K562 (cell line): ENCODE results near the gene TEDDM1. TPM values are rescaled to one million over a fixed set of nuclear protein-coding genes. Genes with fewer than 3 reads are reported as not detected.

Source experiments
- ATAC-seq: fragments of 200-7000 bp; cut with Tn5 transposase; 3 replicates; pipeline ENCODE4 v1.9.1; 2020; ENCODE audit warnings: moderate library complexity
- BruUV-seq: library from RNA; stranded (reverse); fragments of 400-500 nt; replicated peaks from 2 replicates; lab custom pipeline; 2021; lab: Mats Ljungman, UMichigan
- CTCF ChIA-PET: fragments of 300-600 bp; formaldehyde crosslinking; extraction: SDS; loops from one replicate; lab custom pipeline; 2021; ENCODE audit warnings: low intra/inter-chr PET ratio; lab: Yijun Ruan, JAX
- POLR2A ChIA-PET: fragments of 300-600, 350-650 bp; sonication (Branson Sonifier 250); formaldehyde crosslinking; extraction: SDS; loops from one replicate; lab custom pipeline; 2021; ENCODE audit warnings: antibody characterized with exemption, inconsistent platforms; lab: Yijun Ruan, JAX
- DNase-seq, 4 experiments: peaks; one replicate each; pipeline versions ENCODE4 v3.0.0 to v3.0.0-alpha.2; 2011 to 2018; ENCODE audit warnings: low spot score in 3 of 4, mixed read lengths in 3 of 4; ENCODE audit errors: extremely low read depth in 1 of 4
- FAIRE-seq: peaks from 2 replicates; lab custom pipeline; 2011; peaks lifted over from hg19 to GRCh38; lab: Jason Lieb, UNC
- H2AFZ ChIP-seq: 2 replicates; pipeline ENCODE4 v1.6.0; 2011; ENCODE audit warnings: low read depth, low read length, control low read depth, inconsistent platforms
- H3K27ac ChIP-seq: fragments of 200-600 bp; 3 replicates; pipeline ENCODE4 v1.8.0; 2011; ENCODE audit warnings: low read depth, mild to moderate bottlenecking, control low read depth, inconsistent platforms, low read length, moderate library complexity, mixed read lengths; ENCODE audit errors: extremely low read depth
- H3K27me3 ChIP-seq, 2 experiments: fragments of 300-600 bp in 1 of 2; 2 replicates in 1 of 2; 3 replicates in 1 of 2; pipeline versions ENCODE4 v1.6.0 to v1.8.0; 2011; ENCODE audit warnings: inconsistent platforms in 2 of 2, low read length in 2 of 2, mild to moderate bottlenecking in 1 of 2, mixed read lengths in 1 of 2, moderate library complexity in 1 of 2; ENCODE audit not compliant: control insufficient read depth in 2 of 2, insufficient read depth in 2 of 2
- H3K36me3 ChIP-seq: fragments of 300-600 bp; 3 replicates; pipeline ENCODE4 v1.8.0; 2011; ENCODE audit warnings: mild to moderate bottlenecking, low read length, inconsistent platforms; ENCODE audit not compliant: control insufficient read depth, insufficient read depth
- H3K4me1 ChIP-seq, 2 experiments: fragments of 200-600 bp in 1 of 2; replicated peaks in 1 of 2; 2 replicates in 1 of 2; 3 replicates in 1 of 2; pipeline versions ENCODE4 v1.5.1 to v1.8.0; 2011; ENCODE audit warnings: inconsistent platforms in 2 of 2, low read length in 2 of 2, mild to moderate bottlenecking in 1 of 2, mixed read lengths in 1 of 2, moderate library complexity in 1 of 2; ENCODE audit not compliant: control insufficient read depth in 2 of 2, insufficient read depth in 2 of 2
- H3K4me2 ChIP-seq: 2 replicates; pipeline ENCODE4 v1.6.1; 2011; ENCODE audit warnings: low read length, control low read depth, inconsistent platforms, mixed read lengths; ENCODE audit not compliant: insufficient read depth
- H3K4me3 ChIP-seq: fragments of 200-600 bp; sonication (generic), shearing (Covaris generic); 2 replicates; pipeline ENCODE4 v1.5.1; 2016; ENCODE audit warnings: control low read depth, inconsistent platforms
- H3K79me2 ChIP-seq: fragments of 200-600 bp; 3 replicates; pipeline ENCODE4 v1.8.0; 2011; ENCODE audit warnings: low read length, inconsistent platforms; ENCODE audit not compliant: control insufficient read depth, insufficient read depth
- H3K9ac ChIP-seq, 2 experiments: 2 replicates each; pipeline versions ENCODE4 v1.6.0 to v1.6.1; 2011; ENCODE audit warnings: low read depth in 2 of 2, low read length in 2 of 2, control low read depth in 1 of 2, inconsistent platforms in 1 of 2, mild to moderate bottlenecking in 1 of 2, mixed read lengths in 1 of 2; ENCODE audit not compliant: insufficient read depth in 1 of 2
- H3K9me1 ChIP-seq: one replicate; pipeline ENCODE4 v1.6.0; 2011; ENCODE audit warnings: inconsistent platforms, mild to moderate bottlenecking, low read length, moderate library complexity; ENCODE audit not compliant: control insufficient read depth, insufficient read depth
- H3K9me3 ChIP-seq: replicated peaks from 2 replicates; pipeline ENCODE4 v1.5.1; 2011; ENCODE audit warnings: low read depth, low read length, inconsistent platforms; ENCODE audit not compliant: control insufficient read depth, insufficient read depth
- H4K20me1 ChIP-seq: replicated peaks from 2 replicates; pipeline ENCODE4 v1.6.1; 2011; ENCODE audit warnings: low read length, inconsistent platforms, mixed read lengths; ENCODE audit not compliant: control insufficient read depth, insufficient read depth
- C11orf30 ChIP-seq: fragments of 450-650 bp; IDR thresholded peaks from 2 replicates; pipeline ENCODE4 v1.6.1; 2016; ENCODE audit warnings: low read depth, mild to moderate bottlenecking
- NFIC ChIP-seq: fragments of 450-650 bp; IDR thresholded peaks from 2 replicates; pipeline ENCODE4 v1.6.1; 2017; ENCODE audit warnings: mild to moderate bottlenecking, inconsistent platforms
- RBM25 ChIP-seq: fragments of 200-400 bp; formaldehyde crosslinking; IDR thresholded peaks from 2 replicates; pipeline ENCODE4 v1.6.1; 2018; ENCODE audit warnings: low read length, low read depth, moderate library complexity; ENCODE audit not compliant: severe bottlenecking
- ZNF644 ChIP-seq: fragments of 200-800 bp; sonication (Bioruptor generic); IDR thresholded peaks from 2 replicates; pipeline ENCODE4 v1.6.1; 2016; ENCODE audit warnings: low read depth, missing genetic modification characterization, missing compliant biosample characterization
- WGBS: fragments of 100-300 bp; shearing (Covaris generic); methylation state at CpG from one replicate; pipeline ENCODE4 v1.1.6; 2016; ENCODE audit warnings: low coverage, mixed read lengths; ENCODE audit not compliant: insufficient coverage; ENCODE audit errors: missing lambda C conversion rate; 5-methylcytosine and 5-hydroxymethylcytosine counted together
- in situ Hi-C: fragments of 300-500 bp; cut with MboI; formaldehyde crosslinking; loops from 4 replicates; pipeline ENCODE4 v1.15.0; 2018; ENCODE audit warnings: inconsistent platforms, mixed read lengths
- intact Hi-C: fragments of 100-400 bp; cut with micrococcal nuclease; formaldehyde crosslinking; loops from 2 replicates; pipeline ENCODE4 v1.14.2; 2022
- polyA plus RNA-seq, 8 experiments: library from polyadenylated mRNA; depleted of rRNA in 4 of 8; stranded (reverse) in 5 of 8; unstranded in 3 of 8; fragments of >200 nt; fragmentation: Nextera tagmentation in 2 of 8; fragmentation: Illumina TruSeq in 1 of 8; extraction: Ambion mirVana in 2 of 8; extraction: Trizol in 1 of 8; gene quantifications; 2 replicates each; pipeline versions ENCODE4 v1.2.1 to v1.2.3, GENCODE V29; 2011 to 2014; ENCODE audit warnings: inconsistent platforms in 1 of 8, missing spikeins in 1 of 8
- total RNA-seq, 7 experiments: library from RNA; depleted of rRNA in 6 of 7; stranded (reverse); fragments of >200 nt in 6 of 7; fragmentation: Illumina TruSeq in 2 of 7; extraction: Trizol in 2 of 7; gene quantifications; 2 replicates each; pipeline versions ENCODE4 v1.2.1 to v1.2.3, GENCODE V29; 2011 to 2021; ENCODE audit warnings: low replicate concordance in 1 of 7

TEDDM1 gene
- total and polyA plus RNA-seq, 9 of the 15 experiments (the other 6 are each of a cell fraction or from before 2014, with no cell fraction given), result not detected

- Histone ChIP-seq H4K20me1 (no peaks in the 10 kb centered on the region), H3K36me3 (no peaks in the 10 kb centered on the region), H3K27me3 (peaks cover 33 to 34% of the 10 kb centered on the region in 2 experiments), H3K79me2 (no peaks in the 10 kb centered on the region), H3K9ac (no peak overlapping the region), H3K9me3 (no peaks in the 10 kb centered on the region), H3K4me1 (no peaks in the 10 kb centered on the region), H2AFZ (no peak overlapping the region), H3K4me2 (no peak overlapping the region), H3K27ac (no peak overlapping the region), H3K9me1 (no peaks in the 10 kb centered on the region), H3K4me3 (no peak overlapping the region)
- intact Hi-C loops, result no loop called here
- ATAC-seq, result no peak
- ChIA-PET POLR2A (interaction anchor here (1.1 kb wide), 2 partner anchors 22 to 293 kb away, joined by 3 read pairs; no protein-coding TSS in a partner anchor), CTCF (no interaction called here)
- no peak for DNase-seq
- BruUV-seq, result no TSS peak
- TF ChIP-seq NFIC (peak; percentile 63), C11orf30 (no peak)
- WGBS, result 0% methylated on average over 3 of the region's 3 CpGs
- FAIRE-seq, result no peak
- in situ Hi-C loops, result no loop called here
Measured at GRCh38 chr1:182413486-182413885, 13.0 kb upstream of the TEDDM1 start.

- FAIRE-seq, result no peak
- Histone ChIP-seq H3K9ac (no peak overlapping the region), H3K36me3 (no peaks in the 10 kb centered on the region), H3K9me3 (no peaks in the 10 kb centered on the region), H3K79me2 (no peaks in the 10 kb centered on the region), H3K9me1 (no peaks in the 10 kb centered on the region), H3K4me1 (no peaks in the 10 kb centered on the region), H4K20me1 (no peaks in the 10 kb centered on the region), H3K4me3 (no peak overlapping the region), H3K4me2 (no peak overlapping the region), H3K27ac (no peak overlapping the region), H2AFZ (no peak overlapping the region)
- DNase-seq, result no peak
- no peak for ATAC-seq
- CTCF ChIA-PET, result no interaction called here
- POLR2A ChIA-PET, result interaction anchor here (0.6 kb wide), 1 partner anchor 1202 kb away, joined by 3 read pairs; no protein-coding TSS in a partner anchor
- WGBS, result 0% methylated on average over 1 of the region's 1 CpG
- in situ Hi-C loops (no loop called here), intact Hi-C loops (no loop called here)
- TF ChIP-seq RBM25 (no peak), ZNF644 (tag) (no peak)
- TF ChIP-seq, all 486 proteins: peak for 0
- H3K27me3 ChIP-seq, result peaks cover 16 to 20% of the 10 kb centered on the region in 2 experiments; a peak in 4 of 5 replicates
- BruUV-seq, result no TSS peak
Measured at GRCh38 chr1:182410620-182411273, 10.3 kb upstream of the TEDDM1 start.
